Kidney (tissue), 14 donors: ENCODE data around the gene TNFAIP8L3. TPM values are rescaled to one million over a fixed set of nuclear protein-coding genes. Genes with fewer than 3 reads are reported as not detected.

Experiments used
- DNase-seq, 5 donors: peaks; one replicate each; pipeline ENCODE4 v3.0.0-alpha.2; 2013 to 2020
- FAIRE-seq: peaks from 2 replicates; lab custom pipeline; 2012; peaks lifted over from hg19 to GRCh38; lab: Jason Lieb, UNC
- H3K27ac ChIP-seq, 2 donors: one replicate each; pipeline ENCODE4 v1.7.0; 2013; ENCODE audit warnings: low read depth in 2 of 2, low read length in 2 of 2, inconsistent platforms in 1 of 2
- H3K27me3 ChIP-seq: one replicate; pipeline ENCODE4 v1.7.1; 2013; ENCODE audit warnings: low read length, inconsistent platforms; ENCODE audit not compliant: control insufficient read depth, insufficient read depth
- H3K36me3 ChIP-seq, 3 donors: one replicate each; pipeline versions ENCODE4 v1.7.0 to v1.7.1; 2013; ENCODE audit warnings: low read length in 3 of 3, control low read depth in 1 of 3, inconsistent platforms in 1 of 3; ENCODE audit not compliant: insufficient read depth in 3 of 3, control insufficient read depth in 2 of 3
- H3K4me1 ChIP-seq, 3 donors: one replicate each; pipeline versions ENCODE4 v1.7.0 to v1.7.1; 2013; ENCODE audit warnings: low read length in 3 of 3, inconsistent platforms in 1 of 3, low read depth in 1 of 3; ENCODE audit not compliant: control insufficient read depth in 2 of 3, insufficient read depth in 2 of 3
- H3K4me3 ChIP-seq, 3 donors: one replicate each; pipeline versions ENCODE4 v1.7.0 to v1.8.1; 2013; ENCODE audit warnings: low read length in 3 of 3, control low read depth in 1 of 3, inconsistent platforms in 1 of 3
- H3K9ac ChIP-seq, 3 donors: one replicate each; pipeline versions ENCODE4 v1.7.0 to v1.7.1; 2013; ENCODE audit warnings: low read length in 3 of 3, control low read depth in 1 of 3, inconsistent platforms in 1 of 3
- H3K9me3 ChIP-seq, 3 donors: one replicate each; pipeline versions ENCODE4 v1.7.0 to v1.7.1; 2013; ENCODE audit warnings: low read length in 3 of 3, control low read depth in 1 of 3, inconsistent platforms in 1 of 3; ENCODE audit not compliant: control insufficient read depth in 2 of 3, insufficient read depth in 1 of 3
- CTCF ChIP-seq: IDR thresholded peaks from 3 replicates; pipeline ENCODE4 v1.5.1; 2012; ENCODE audit warnings: mild to moderate bottlenecking, moderate library complexity, borderline replicate concordance; ENCODE audit not compliant: insufficient read depth; ENCODE audit errors: extremely low read depth
- intact Hi-C: fragments of 100-400 bp; cut with DNase I; formaldehyde crosslinking; loops from one replicate; pipeline ENCODE4 v1.11.1; 2022
- polyA plus RNA-seq: library from polyadenylated mRNA; stranded (reverse); fragments of 350-450 nt; fragmentation: Illumina TruSeq; extraction: RNeasy Lipid Tissue Mini Kit (QIAGEN cat#74804); gene quantifications from one replicate; pipeline ENCODE4 v1.2.3, GENCODE V29; 2014; ENCODE audit warnings: low read depth, low replicate concordance; ENCODE audit not compliant: insufficient read depth
- total RNA-seq: library from RNA; stranded (reverse); fragmentation: NEBNext Ultra II Directional; extraction: Animal tissue kit (Norgen Biotek cat#: 25700); gene quantifications from one replicate; pipeline ENCODE4 v1.2.1, GENCODE V29; 2021
- donor health status: control.
- donor health status: control.
- donor health status: control.
- donor health status: control.
- donor health status: control.
- donor health status: DM: yes; HTN: yes; CAD: no.
- donor health status: Normal renal cell carcinoma (clear cell type).

Gene TNFAIP8L3
- total and polyA plus RNA-seq, 2 donors from 2014 or later: 2.4 to 8.9 TPM

DNA sequence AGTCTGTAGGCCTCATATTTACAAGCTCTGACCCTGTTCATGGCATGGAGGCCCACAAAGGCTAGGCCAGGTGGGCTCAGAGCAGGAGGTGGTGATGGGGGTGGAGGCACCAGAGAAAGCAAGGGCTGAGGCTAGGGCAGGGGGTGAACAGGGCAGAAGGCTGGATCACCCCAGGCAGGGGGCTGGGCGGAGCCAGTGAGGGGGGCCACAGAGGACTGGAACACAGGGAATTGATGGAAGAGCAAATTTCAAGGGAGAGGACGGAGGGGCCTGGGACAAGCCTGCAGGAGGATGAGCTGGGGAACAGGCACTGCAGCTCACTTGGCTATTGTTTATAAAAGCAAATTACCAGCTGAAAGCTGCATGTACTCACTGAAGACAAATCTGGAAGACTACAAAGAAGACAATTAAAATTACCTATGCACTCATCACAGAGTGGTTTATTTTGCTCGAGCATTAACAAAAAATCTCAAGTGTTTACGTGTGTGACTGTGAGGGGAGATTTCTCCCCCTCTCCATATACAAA, 11.0 kb downstream of the TNFAIP8L3 start:
- Histone ChIP-seq H3K9me3 (no peaks in the 10 kb centered on the region), H3K9ac (no peak overlapping the region), H3K27ac (no peak overlapping the region), H3K36me3 (no peaks in the 10 kb centered on the region), H3K4me3 (no peak overlapping the region), H3K27me3 (no peaks in the 10 kb centered on the region), H3K4me1 (no peaks in the 10 kb centered on the region)
- FAIRE-seq (no peak), DNase-seq (no peak)
- no peak for TF ChIP-seq CTCF
- intact Hi-C loops: no loop called here

- Histone ChIP-seq H3K27me3 (no peaks in the 10 kb centered on the region), H3K4me3 (no peak overlapping the region), H3K4me1 (no peaks in the 10 kb centered on the region), H3K27ac (no peak overlapping the region), H3K36me3 (no peaks in the 10 kb centered on the region), H3K9ac (no peak overlapping the region), H3K9me3 (no peaks in the 10 kb centered on the region)
- DNase-seq (no peak), FAIRE-seq (peak; percentile 79)
- TF ChIP-seq CTCF: no peak
- intact Hi-C loops: no loop called here
These were observed 12.5 kb downstream of the TNFAIP8L3 start for GRCh38 chr15:51082246-51082645.

DNA sequence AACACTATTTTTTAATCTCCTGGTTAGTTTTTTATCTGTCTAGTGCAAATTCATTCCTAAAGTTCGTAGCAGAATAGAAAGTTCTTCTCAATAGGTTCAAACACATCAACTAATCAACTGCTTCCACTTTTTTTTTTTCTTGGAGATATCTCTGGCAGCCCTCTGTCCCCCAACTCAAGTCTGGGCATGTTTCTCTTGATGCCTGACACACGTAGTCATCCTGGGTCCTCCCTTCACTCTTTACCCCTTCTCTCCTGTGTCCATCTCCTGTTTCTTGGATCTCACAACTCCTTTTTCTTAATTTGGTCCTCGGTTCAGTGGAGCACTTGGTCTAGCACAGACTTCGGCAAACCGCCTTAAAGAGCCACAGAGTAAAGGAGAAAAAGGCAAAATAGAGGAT, 14.4 kb downstream of the TNFAIP8L3 start:
- Histone ChIP-seq H3K36me3 (no peaks in the 10 kb centered on the region), H3K27me3 (no peaks in the 10 kb centered on the region), H3K4me1 (no peaks in the 10 kb centered on the region), H3K27ac (no peak overlapping the region), H3K4me3 (no peak overlapping the region), H3K9me3 (no peaks in the 10 kb centered on the region), H3K9ac (no peak overlapping the region)
- TF ChIP-seq CTCF: no peak
- FAIRE-seq (no peak), DNase-seq (no peak)
- intact Hi-C loops: no loop called here

GRCh38 chr15:51079226-51079625, 15.5 kb downstream of the TNFAIP8L3 start:
- H3K9me3 ChIP-seq: no peaks in the 10 kb centered on the region
- H3K4me3 ChIP-seq: no peak overlapping the region
- H3K27ac ChIP-seq: no peak overlapping the region
- no peak overlapping the region for H3K9ac ChIP-seq
- H3K4me1 ChIP-seq: no peaks in the 10 kb centered on the region
- H3K27me3 ChIP-seq: no peaks in the 10 kb centered on the region
- no peak for TF ChIP-seq CTCF
- DNase-seq: no peak
- no peak for FAIRE-seq
- no peaks in the 10 kb centered on the region for H3K36me3 ChIP-seq
- intact Hi-C loops: no loop called here
